22Rv1 (cell line): ENCODE measurements around the gene UBE2E2.

Experiments
- CTCF ChIP-seq: fragments of 450-650 bp; IDR thresholded peaks from 2 replicates; pipeline ENCODE4 v1.5.1; 2017; ENCODE audit warnings: mild to moderate bottlenecking
- ZFX ChIP-seq: fragments of 450-650 bp; IDR thresholded peaks from 2 replicates; pipeline ENCODE4 v1.6.1; 2017; ENCODE audit warnings: antibody characterized with exemption, borderline replicate concordance

GRCh38 chr3:23396746-23397145 lies 193.6 kb downstream of the UBE2E2 start:
- TF ChIP-seq CTCF (no peak), ZFX (no peak)
